ENCODE measurements around the gene ELK3.
A peak's percentile ranks its signal among the peaks of the same experiment; 100 is the strongest.

ELK3 gene

GRCh38 chr12:96189781-96190180, 4.4 kb upstream of the ELK3 start:
- no peak for DNase-seq (ENCODE audit: low spot score)

GRCh38 chr12:96190413-96191108, 3.6 kb upstream of the ELK3 start:
- no peak for DNase-seq (ENCODE audit: low spot score)

GRCh38 chr12:96192926-96193573, 1.1 kb upstream of the ELK3 start:
- no peak for DNase-seq (ENCODE audit: low spot score)

GRCh38 chr12:96194576-96194889, 358 bp downstream of the ELK3 start:
- DNase-seq (ENCODE audit: low spot score) = no peak

- DNase-seq (ENCODE audit: low spot score) = peak; percentile 91
These were observed 1.0 kb downstream of the ELK3 start for GRCh38 chr12:96194971-96195844.

- DNase-seq (ENCODE audit: low spot score) = peak; percentile 86
These were observed 1.8 kb downstream of the ELK3 start for GRCh38 chr12:96195845-96196451.

- no peak for DNase-seq (ENCODE audit: low spot score)
These were observed 2.6 kb downstream of the ELK3 start for GRCh38 chr12:96196781-96197180.

- peak; percentile 95 for DNase-seq (ENCODE audit: low spot score)
These were observed 3.5 kb downstream of the ELK3 start for GRCh38 chr12:96197503-96198272.

GRCh38 chr12:96198965-96199364, 4.8 kb downstream of the ELK3 start:
- DNase-seq (ENCODE audit: low spot score) = peak; percentile 90

GRCh38 chr12:96199464-96199863, 5.3 kb downstream of the ELK3 start:
- DNase-seq (ENCODE audit: low spot score) = no peak

- DNase-seq (ENCODE audit: low spot score) = no peak
These were observed 7.4 kb downstream of the ELK3 start for GRCh38 chr12:96201272-96202227.

- DNase-seq (ENCODE audit: low spot score) = no peak
These were observed 10.2 kb downstream of the ELK3 start for GRCh38 chr12:96204381-96204780.

GRCh38 chr12:96205908-96206307, 11.7 kb downstream of the ELK3 start:
- no peak for DNase-seq (ENCODE audit: low spot score)

- DNase-seq (ENCODE audit: low spot score) = no peak
These were observed 12.9 kb downstream of the ELK3 start for GRCh38 chr12:96206936-96207662.

GRCh38 chr12:96208346-96208745, 14.2 kb downstream of the ELK3 start:
- no peak for DNase-seq (ENCODE audit: low spot score)

- peak; percentile 89 for DNase-seq (ENCODE audit: low spot score)
These were observed 14.8 kb downstream of the ELK3 start for GRCh38 chr12:96208801-96209549.

GRCh38 chr12:96210376-96211055, 16.3 kb downstream of the ELK3 start:
- DNase-seq (ENCODE audit: low spot score) = no peak

- no peak for DNase-seq (ENCODE audit: low spot score)
These were observed 17.8 kb downstream of the ELK3 start for GRCh38 chr12:96211988-96212387.
